Fibroblast of skin of right quadriceps (primary cell): ENCODE data around the gene ANP32B.
"Not testable (repeated sequence)": the region's sequence is repeated elsewhere in the genome, so short reads cannot be mapped to it uniquely, and the experiment has no call there.

ENCODE experiments used
- DNase-seq: peaks from one replicate; pipeline ENCODE4 v3.0.0-alpha.2; 2013

ANP32B gene

DNA sequence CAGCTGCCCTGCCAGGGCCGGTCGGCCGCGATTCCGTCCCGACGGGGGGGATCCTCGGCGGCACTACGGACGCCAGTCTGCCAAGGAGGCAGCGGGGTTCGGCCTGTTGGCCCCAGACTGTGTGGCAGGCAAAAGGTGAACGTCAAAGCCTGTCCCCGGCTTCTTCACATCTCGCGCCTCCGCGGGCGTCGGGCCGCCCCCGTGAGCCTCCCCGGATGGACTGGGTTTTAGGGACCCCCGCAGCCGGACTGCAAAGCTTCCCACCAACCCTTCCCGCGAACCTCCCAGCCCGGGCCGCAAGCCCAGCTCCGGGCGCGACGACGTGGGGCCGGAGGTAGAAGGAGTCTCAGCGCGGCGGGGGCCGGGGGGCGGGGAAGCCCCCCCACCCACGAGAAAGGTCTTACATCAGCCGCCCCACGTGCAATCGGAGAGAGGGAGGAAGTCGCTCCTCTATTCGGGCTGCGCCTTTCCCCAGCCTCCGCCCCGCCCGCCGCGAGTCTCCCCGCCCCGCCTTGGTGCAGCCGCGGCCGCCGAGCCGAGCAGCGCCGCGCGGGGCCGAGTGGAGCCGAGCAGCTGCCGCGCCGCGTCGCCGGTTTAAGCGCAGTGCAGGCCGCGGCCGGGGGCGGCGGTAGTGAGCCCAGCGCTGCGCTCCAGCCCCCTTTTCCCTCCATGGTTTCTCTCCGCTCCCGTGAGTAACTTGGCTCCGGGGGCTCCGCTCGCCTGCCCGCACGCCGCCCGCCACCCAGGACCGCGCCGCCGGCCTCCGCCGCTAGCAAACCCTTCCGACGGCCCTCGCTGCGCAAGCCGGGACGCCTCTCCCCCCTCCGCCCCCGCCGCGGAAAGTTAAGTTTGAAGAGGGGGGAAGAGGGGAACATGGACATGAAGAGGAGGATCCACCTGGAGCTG is at the start of gene ANP32B:
Gene ANP32B, plus strand, starts transcription at position 659 of the 906 bp plus-strand sequence. Its CDS starts 215 bp downstream, at position 874.
- peak; percentile 96 for DNase-seq

GRCh38 chr9:97934321-97935115 is 48.6 kb upstream of the ANP32B start:
- no peak for DNase-seq

DNA sequence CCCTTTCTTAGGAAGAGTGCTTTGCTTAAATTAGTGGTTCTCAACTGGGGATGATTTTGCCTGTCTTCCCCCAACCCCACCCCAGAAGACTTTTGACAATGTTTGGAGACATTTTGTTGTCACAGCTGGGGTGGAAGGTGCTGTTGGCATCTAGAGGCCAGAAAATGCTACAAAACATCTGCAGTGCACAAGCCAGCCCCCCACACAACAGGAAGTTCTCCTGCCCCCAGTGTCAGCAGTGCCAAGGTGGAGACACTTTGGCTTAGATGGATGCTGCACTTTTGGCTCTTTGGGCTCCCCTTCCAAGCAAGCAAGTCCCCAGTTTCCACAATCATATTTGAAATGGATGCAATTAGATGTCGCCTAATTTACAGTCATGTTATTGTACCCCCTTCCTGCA is 47.9 kb upstream of the ANP32B start:
- DNase-seq, result no peak

GRCh38 chr9:97936998-97937397 is 46.1 kb upstream of the ANP32B start:
- DNase-seq, result no peak

DNA sequence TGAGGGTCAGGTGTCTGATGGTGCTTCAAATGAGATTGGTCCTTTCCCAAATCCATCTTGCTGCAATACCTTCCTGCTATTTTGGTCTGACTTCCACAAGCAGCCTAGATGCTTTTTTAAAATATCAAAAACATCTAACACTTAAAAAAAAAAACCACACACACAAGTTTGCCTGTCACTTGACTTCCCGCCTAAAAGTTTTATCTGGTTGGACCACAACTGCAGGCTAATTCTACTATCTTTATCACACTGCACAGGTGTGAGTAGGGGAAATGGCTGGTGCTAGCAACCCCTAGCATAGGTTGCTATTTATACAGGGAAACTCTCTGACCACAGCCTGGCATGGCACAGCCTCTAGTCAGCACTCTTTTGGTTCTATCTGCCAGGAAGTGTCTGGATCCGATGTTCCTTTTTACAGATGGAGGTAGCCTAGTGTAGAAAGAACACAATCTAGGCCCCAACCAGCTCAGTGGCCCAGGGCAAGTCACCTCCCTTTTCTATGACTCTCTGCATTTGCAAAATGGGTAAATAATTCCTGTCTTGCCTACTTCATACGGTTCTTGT is 45.0 kb upstream of the ANP32B start, which contains the start of gene HEMGN:
Gene HEMGN, minus strand, starts transcription at position 92 of the 564 bp plus-strand sequence. Its CDS starts 36 bp downstream, at position 56.
- no peak for DNase-seq

- no peak for DNase-seq
Measured at GRCh38 chr9:97940233-97940632, 42.9 kb upstream of the ANP32B start.

GRCh38 chr9:97940741-97941140 is 42.4 kb upstream of the ANP32B start:
- DNase-seq, result no peak

DNA sequence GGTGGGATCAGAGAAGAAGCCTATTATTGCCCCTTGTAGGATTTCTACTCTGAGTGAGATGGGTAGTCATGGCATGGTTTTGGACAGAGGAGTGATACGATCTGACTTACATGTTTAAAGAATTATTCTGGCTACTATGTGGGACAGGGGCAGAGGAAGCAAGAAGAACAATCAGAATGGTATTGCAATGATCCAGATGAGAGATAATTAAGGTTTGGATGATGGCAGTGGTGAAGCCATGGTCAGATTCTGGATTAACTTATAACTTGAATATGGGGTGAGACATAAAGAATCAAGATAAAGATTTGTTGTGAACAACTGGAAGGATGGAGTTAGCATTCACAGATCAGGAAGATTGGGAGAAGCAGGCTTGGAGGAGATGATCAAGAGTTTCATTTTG is 41.8 kb upstream of the ANP32B start:
- no peak for DNase-seq

- no peak for DNase-seq
Measured at GRCh38 chr9:97943308-97943855, 39.8 kb upstream of the ANP32B start.

DNA sequence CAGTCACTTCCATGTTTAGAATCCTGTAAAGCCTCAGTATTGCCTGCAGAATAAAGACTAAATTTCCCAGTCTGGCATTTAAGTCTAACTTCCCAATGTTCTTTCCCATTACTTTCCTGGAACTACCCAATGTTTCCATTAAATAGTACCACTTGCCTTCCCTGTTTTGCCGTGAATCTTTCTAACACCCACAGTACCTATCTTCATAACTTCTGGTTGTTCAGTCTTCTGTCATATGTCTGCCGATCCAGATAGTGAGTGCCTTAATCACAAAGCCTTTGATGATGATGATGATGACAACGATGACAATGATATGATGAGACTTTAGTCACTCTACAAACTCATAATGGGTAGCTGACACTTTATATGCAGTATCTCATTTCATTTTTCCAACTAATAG is 38.5 kb upstream of the ANP32B start:
- DNase-seq, result no peak

- DNase-seq, result not testable (repeated sequence)
Measured at GRCh38 chr9:97945470-97945869, 37.7 kb upstream of the ANP32B start.

- DNase-seq, result not testable (repeated sequence)
Measured at GRCh38 chr9:97947094-97947493, 36.0 kb upstream of the ANP32B start.

DNA sequence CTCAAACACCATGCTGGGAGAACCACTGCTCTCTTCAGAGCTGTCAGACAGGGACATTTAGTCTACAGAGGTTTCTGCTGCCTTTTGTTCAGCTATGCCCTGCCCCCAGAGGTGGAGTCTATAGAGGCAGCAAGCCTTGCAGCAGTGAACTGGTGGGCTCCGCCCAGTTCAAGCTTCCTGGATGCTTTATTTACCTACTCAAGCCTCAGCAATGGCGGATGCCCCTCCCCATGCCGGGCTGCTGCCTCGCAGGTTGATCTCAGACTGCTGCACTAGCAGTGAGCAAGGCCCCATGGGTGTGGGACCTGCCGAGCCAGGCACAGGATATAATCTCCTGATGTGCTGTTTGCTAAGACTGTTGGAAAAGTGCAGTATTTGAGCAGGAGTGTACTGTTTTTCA is 32.3 kb upstream of the ANP32B start:
- not testable (repeated sequence) for DNase-seq

DNA sequence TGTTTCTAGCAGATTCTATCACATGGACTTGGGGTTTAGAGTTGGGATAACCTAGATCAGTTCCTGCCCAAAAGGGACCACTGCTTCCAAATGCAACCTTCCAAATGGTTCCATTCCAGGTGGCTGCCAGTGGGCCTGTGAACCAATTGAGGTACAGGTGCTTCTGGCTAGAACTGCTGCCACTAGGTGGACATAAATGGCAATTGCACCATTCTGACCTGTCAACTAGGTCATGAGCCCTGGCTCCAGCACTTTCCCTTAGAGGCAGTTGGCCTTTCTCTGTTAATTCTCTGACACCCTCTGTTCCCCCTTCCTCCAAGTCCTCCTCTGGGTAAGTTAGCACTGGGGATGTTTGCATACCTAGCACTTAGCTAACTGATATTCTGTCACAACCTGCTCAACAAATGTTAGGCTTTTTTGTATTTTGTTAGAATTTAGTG is 28.6 kb upstream of the ANP32B start:
- no peak for DNase-seq

DNA sequence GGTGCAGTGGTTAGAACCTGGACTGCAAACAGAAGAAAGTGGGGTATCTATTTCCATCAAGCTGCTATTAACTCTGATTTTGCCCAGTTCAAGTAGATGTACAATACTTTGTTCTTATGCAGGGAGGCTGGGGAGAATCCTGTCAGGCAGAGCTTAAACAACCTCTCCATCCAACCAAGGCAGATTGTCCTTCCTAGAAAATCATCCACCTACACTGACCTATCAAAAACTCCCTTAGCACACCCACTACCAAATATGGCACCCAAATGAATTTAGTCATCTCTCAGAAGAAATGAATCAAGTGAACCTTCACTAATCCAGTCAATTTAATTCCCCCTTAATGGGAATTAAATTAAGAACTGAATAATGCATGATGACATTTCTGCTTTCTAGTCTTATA is 26.8 kb upstream of the ANP32B start:
- DNase-seq, result no peak

DNA sequence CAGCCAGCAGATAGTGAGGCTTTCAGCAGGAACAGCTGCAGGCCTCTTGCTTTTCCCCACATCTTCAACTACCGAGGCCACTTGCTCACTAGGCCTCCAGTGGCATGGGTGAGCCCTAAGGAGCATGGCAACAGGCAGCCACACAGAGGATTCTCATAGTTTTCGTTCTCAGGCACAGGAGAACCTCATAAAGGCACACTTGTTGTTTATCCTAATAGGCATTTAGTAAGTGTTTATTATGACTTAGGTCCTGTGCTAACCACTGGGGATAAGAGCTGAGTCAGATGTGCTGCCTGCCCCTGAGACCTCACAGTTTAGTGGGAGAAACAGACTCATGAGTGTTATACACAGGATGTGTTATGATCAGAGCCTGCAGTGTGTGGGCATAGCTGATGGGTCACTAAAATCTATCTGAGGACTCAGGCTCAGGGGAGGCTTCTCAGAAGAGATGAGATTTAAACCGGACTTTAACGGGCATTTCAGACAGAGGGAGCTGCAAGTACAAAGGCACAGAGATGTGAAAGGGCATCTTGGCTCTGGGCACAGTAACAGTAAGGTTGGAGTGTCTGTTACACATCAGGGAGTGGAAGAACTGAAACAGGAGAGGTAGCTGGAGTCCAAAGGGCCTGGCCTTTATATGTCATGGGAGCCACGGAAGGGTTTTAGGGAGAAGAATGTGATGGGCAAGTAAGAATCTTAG is 24.2 kb upstream of the ANP32B start:
- peak; percentile 17 for DNase-seq

DNA sequence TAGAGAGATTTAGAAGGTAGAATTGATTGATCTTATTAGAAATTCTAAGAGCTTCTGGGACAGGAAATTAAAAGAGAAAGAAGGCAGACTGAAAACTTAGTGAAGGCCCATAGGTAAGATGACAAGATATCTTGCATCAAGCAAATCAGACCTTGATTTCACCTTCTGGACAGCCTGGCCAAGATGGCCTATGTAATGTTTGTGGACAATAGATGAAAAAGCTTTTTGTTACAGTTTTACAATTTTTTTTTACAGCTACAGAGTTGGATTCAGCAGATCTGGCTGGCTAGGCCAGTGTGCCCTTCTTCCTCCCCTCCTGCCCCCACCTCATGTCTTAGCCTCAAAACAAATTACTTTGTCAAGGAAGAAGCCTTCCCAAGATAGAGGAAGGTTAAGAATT is 23.6 kb upstream of the ANP32B start:
- DNase-seq, result no peak

DNA sequence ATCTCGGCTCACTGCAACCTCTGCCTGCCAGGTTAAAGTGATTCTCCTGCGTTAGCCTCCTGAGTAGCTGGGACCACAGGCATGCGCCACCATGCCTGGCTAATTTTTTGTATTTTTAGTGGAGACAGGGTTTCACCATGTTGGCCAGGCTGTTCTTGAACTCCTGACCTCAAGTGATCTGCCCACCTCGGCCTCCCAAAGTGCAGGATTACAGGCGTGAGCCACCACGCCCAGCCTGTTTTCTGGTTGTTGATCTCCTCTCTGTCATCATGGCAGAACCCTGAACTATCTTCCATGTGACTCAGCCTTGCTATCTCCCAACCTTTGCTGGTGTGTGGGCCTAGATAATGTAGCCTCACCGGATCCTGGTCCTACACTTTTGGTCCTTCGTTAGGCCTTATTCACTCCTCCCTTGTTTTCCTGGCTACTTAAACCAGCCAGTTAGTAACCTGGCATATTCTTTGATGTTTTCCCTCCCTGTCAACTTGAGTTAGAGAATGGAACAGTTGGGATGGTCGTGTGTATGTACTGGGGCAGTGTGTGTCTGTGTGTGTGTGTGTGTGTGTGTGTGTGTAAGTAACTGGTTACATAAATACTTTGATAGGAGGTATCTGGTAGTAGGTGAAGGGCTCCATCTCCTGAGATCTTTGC is 22.3 kb upstream of the ANP32B start:
- not testable (repeated sequence) for DNase-seq

GRCh38 chr9:97961361-97961760 is 21.8 kb upstream of the ANP32B start:
- peak; percentile 15 for DNase-seq

DNA sequence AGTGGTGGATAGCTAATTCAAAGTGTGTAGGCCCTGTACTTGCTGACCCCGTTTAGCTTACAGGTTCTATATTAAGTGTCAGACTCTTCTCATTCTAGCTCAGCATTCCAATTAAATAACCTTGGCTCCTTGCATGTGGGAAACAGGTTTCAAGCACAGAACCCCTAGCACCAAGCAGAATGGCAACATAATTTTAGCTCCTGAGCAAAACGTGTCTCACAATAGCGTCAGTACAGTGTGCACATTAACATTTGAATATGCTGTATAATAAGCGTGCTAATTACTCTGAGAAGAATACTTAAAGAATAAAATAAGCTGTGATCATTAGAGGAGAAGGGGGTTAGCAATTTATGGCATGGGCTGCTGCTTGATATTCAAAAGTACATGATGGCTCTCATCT is 21.0 kb upstream of the ANP32B start:
- DNase-seq, result no peak

DNA sequence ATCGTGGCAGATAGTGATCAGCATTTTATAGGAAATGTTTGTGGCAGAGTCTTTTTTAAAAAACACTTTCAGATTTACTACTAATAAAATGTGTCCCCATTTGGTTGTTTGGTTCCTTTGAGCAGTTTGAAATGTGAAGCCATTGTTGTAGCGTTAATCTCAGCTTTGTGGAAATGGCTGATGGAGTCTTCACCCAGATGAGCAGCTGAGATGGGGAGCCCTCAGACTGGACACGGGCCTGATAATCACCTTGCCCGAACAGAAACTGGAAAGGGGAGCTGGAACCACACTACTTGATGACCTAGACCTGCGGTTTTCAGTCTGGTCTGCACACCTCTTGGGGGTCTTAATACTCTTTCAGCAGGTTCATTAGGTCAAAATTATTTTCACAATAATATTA is 20.6 kb upstream of the ANP32B start:
- DNase-seq, result no peak

DNA sequence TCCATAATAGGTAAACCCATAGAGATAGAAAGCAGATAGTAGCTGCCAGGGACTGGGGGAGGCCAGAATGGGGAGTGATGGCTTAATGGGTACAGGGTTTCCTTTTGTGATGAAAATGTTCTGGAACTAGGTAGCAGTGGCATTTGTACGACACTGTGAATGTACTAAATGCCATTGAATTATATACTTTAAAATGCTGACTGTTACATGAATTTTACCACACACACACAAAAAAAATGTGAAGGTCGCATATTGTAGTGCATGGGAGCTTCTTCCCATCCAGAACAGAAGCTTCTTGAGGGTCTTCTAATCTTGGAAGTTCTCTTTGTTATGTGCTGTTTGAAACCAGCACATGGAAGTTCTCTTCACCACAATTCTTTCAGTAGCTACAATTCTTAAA is 19.9 kb upstream of the ANP32B start:
- no peak for DNase-seq
